Erythroblast (primary cell): ENCODE results near the gene KRTAP1-4.

Experiments used
- GATA1 ChIP-seq: IDR thresholded peaks from 2 replicates; pipeline ENCODE4 v1.6.1; 2011; ENCODE audit warnings: low read depth, mild to moderate bottlenecking, control low read depth, low read length, moderate library complexity
- POLR2A ChIP-seq: IDR thresholded peaks from 2 replicates; pipeline ENCODE4 v1.6.1; 2011; ENCODE audit warnings: mild to moderate bottlenecking, low read length

DNA sequence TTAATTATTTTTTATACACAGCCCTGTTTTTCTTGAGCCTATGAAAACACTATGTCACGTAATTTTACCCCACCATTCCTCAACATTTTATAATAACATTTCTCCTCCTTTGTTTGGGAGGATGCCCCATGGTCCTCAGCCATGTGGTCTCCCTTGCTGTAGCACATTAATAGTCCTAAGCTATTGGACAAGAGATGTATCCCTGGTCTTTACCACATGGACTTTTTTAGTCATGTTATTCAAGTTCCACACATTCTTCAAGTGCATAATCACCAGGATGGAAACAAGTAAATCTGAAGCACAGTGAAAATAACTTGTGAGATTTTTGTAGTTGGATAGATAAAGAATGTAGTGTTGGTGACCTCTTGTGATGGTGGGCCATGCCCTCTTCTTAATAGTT, 32.0 kb upstream of the KRTAP1-4 start:
- TF ChIP-seq POLR2A (no peak), GATA1 (no peak)
